ENCODE data around the gene NKD1.

Gene NKD1

DNA sequence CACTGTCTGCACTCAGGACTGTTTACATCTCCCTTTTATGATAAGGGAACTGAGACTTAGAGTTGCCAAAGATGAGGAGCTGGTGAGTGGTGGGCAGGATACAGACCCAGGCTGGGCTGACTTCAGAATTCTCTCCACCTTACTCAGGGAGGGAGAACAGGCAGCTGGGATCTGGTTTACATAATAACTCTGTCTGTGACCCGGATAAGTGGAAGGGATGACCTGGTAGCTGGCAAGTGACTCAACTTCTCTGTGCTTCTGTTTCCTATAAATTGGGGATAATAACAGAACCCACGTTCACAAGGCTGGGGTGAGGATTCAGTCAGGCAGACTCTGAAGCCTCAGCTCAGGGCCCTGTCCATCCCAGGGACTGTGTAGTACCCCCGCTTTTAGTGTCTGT is 130.3 kb downstream of the NKD1 start:
- no peak for DNase-seq

DNA sequence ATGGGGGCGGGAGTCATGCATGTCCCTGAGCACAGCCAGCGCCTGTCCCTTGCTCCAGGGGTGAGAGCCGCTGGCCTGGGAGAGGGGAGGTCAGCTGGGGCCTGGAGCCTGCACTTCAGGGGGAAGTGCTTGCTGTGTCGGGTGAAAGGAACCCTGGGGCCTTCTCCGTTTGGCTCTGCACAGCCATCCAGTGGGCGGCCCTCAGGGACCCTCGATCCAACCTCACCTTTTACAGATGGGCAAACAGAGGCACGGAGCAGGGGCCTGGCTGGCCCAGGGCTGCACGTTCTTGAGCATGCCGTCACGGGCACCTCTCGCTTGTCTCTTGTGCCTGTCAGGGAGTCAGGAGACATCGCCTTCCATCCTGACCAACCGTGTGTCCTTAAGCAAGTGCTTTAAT is 131.1 kb downstream of the NKD1 start:
- DNase-seq = no peak

DNA sequence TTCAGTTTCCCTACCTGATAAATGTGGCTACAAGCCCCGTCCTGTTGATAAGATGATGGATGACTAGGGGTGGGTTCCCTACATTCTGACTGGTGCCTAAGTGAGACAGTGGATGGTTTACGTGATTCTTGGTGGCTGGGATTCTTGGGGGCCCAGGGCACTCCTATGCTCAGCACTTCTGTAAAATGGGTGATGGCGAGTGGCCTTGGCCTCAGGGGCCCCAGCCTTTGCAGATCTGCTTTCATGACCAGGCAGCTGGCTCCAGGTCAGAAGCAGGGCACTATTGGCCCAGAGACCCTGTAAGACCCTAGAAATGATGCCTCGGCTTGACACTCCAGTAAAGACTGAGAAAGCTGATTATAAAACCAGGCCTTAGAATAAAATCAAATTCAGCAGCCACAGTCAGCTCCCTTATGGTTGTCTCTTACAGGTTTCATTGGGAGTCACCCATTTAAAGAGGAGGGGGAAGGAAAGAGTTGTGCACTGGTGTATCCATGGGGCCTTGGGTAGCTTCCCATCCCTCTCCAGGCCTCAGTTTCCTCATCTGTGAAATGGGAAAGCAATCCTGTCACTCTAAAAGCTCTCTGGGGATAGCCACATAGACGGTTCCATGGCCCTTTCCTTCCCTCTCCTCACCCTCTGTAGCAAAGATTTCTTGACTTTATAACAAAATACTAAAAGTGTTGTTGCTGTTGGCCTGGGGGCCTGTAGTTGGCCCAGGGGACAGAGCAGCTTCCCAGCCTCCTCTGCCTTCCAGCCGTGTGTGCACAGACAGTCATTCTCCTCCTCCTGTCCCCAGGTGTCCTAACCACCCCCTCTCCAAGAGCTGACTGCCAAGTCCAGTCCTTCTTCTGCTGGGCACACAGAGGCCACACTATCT is 131.7 kb downstream of the NKD1 start:
- no peak for DNase-seq

DNA sequence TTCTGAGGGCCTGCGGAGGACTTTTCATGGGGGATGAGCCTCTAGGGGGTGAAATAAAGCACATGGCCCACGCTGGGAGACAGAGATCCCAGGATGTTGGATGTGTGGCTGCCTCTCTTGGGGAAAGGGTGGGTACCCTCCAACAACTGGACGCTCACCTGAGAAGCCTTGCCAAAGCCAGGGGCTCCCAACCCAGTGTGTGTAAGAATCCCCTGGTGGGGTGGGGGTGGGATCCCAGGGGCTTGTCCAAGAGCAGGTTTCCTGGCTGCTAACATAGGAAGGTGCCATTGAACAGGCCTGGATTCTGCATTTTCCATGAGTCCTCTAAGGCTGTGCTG is 132.3 kb downstream of the NKD1 start:
- no peak for DNase-seq

GRCh38 chr16:50681021-50681885 is 133.1 kb downstream of the NKD1 start, which contains the start of gene SNX20:
SNX20 (minus strand) TSS chr16:50681312; CDS start chr16:50677526, 3,786 bp downstream.
- DNase-seq = peak; percentile 49

- peak; percentile 34 for DNase-seq
Measured at GRCh38 chr16:50683689-50684374, 135.6 kb downstream of the NKD1 start.

- no peak for DNase-seq
Measured at GRCh38 chr16:50684823-50685461, 136.7 kb downstream of the NKD1 start.

- DNase-seq = no peak
Measured at GRCh38 chr16:50685462-50686063, 137.4 kb downstream of the NKD1 start.

DNA sequence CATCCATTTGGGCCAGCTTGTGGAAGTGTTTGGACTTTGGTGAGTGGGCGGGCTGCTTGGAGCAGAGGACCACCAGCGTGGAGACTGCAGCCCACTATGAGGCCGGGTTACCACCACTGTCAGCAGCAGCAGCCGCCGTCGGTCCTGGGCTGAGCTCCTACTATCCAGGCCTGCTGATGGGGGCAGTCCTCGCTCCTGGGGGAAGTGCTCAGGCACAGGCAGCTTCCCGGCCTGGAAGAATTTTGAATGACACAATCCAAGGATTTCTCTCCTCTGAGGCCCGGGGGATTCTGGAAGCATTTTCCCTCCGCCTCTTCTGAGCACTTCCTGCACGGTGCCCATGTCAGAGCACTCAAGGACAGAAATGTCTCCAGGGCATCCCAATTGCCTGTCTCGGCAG is 139.9 kb downstream of the NKD1 start:
- DNase-seq = no peak

- no peak for DNase-seq
Measured at GRCh38 chr16:50688867-50689266, 140.7 kb downstream of the NKD1 start.

- no peak for DNase-seq
Measured at GRCh38 chr16:50690177-50690576, 142.0 kb downstream of the NKD1 start.

- DNase-seq = no peak
Measured at GRCh38 chr16:50692644-50692998, 144.4 kb downstream of the NKD1 start.

GRCh38 chr16:50692999-50693781 is 145.0 kb downstream of the NKD1 start, which contains the start of gene NOD2:
NOD2 (plus strand) TSS chr16:50693606; CDS start chr16:50699496, 5,890 bp downstream.
- DNase-seq = no peak

GRCh38 chr16:50694206-50694605 is 146.0 kb downstream of the NKD1 start:
- DNase-seq = no peak

DNA sequence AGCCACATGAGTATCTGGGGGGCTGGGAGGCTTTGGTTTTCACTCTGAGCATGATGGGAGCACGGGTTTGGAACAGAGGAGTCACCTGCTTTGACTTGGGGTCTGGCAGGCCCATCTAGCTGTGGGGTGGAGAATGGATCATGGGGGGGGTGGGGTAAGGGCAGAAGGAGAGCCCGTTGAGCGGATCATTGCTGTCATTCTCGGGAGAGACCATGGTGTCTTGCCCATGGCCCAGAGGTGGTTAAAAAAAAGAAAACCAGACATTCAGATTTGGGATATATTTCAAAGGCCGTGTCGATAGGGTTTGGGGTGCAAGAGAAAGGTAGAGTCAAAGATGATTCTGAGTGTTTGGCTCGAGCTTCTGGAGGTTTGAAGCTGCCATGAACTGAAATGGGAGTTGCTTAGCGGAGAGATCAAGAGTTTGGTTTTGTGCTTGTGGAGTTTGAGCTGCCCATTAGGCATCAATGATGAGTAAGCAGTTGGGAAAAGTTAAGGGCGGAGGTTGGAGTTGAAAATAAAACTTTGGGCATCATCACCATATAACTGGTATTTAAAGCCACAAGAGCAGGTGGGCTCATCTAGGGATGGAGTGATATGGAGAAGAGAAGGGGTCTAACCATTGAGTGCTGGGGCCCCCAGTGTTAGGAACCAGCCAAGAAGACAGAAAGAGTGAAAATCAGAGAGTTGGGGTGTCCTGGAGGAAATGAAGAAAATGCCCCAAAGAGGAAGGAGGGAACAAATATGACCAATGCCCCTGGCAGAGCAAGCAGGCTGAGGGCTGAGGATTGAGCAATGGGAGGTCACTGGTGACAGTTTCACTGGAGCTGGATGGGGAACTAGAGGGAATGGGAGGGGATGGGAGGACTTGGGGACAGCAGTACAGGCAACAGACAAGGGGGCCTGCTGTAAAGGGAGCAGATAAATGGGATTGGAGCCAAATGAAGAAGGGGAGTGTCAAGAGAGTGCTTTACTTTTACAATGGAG is 147.1 kb downstream of the NKD1 start:
- no peak for DNase-seq

GRCh38 chr16:50696126-50696525 is 147.9 kb downstream of the NKD1 start:
- DNase-seq = no peak

DNA sequence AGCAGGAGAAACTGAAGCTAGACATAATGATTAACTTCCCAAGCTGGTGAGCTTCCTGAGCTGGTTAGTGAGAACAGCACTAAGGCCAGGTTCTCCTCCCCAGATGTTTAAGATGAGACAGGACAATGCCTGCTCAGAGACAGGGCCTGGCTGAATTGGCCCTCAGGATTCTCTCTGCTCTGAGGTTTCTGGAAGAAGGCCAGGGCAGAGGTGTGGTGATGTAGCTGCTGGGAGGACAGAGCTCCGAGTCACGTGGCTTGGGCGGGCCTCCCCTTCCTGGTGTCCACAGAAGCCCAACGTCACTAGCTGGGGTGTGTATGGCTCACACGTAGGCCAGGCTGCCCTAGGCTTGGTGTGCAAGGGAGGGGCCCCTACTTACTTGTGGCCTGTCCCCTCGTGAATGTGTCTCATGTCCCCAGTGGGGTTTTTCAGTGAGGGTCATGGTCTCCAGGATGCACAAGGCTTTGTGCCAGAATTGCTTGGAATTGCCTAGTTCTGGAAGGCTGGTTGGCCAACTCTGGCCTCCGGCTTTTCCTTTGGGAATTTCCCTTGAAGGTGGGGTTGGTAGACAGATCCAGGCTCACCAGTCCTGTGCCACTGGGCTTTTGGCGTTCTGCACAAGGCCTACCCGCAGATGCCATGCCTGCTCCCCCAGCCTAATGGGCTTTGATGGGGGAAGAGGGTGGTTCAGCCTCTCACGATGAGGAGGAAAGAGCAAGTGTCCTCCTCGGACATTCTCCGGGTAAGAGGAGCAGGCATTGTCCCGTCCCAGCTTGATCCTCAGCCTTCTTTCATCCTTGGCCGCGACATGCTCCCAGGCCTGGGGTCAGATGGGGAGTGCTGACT is 148.6 kb downstream of the NKD1 start:
- peak; percentile 58 for DNase-seq

GRCh38 chr16:50697421-50697715 is 149.2 kb downstream of the NKD1 start:
- DNase-seq = no peak
